Subcutaneous adipose tissue (tissue), 4 donors: Measurements from ENCODE around the gene CNOT9. TPM values are rescaled to one million over a fixed set of nuclear protein-coding genes. Genes with fewer than 3 reads are reported as not detected.

Source experiments
- CTCF ChIP-seq: fragments of 450-650 bp; IDR thresholded peaks from one replicate; pipeline ENCODE4 v1.5.1; 2016; ENCODE audit warnings: low read depth, mild to moderate bottlenecking, control low read depth, antibody characterized with exemption, moderate library complexity
- total RNA-seq, 4 donors: library from RNA; depleted of rRNA; stranded (reverse); fragments of >200 nt; gene quantifications; one replicate each; pipeline ENCODE4 v1.1.0, GENCODE V29; 2016

The CNOT9 gene
- total RNA-seq, 4 donors from 2014 or later: 22.6 to 53.8 (median 31.9) TPM

GRCh38 chr2:218547511-218547910 is 21.1 kb upstream of the CNOT9 start:
- TF ChIP-seq CTCF: no peak

GRCh38 chr2:218547978-218548377 is 20.7 kb upstream of the CNOT9 start:
- no peak for TF ChIP-seq CTCF

- TF ChIP-seq CTCF: no peak
Measured at GRCh38 chr2:218555527-218555926, 13.1 kb upstream of the CNOT9 start.

- TF ChIP-seq CTCF: no peak
Measured at GRCh38 chr2:218557941-218558340, 10.7 kb upstream of the CNOT9 start.

GRCh38 chr2:218558986-218559385 is 9.7 kb upstream of the CNOT9 start:
- no peak for TF ChIP-seq CTCF

GRCh38 chr2:218564056-218564455 is 4.6 kb upstream of the CNOT9 start:
- TF ChIP-seq CTCF: no peak

GRCh38 chr2:218566296-218566695 is 2.3 kb upstream of the CNOT9 start:
- TF ChIP-seq CTCF: no peak

- TF ChIP-seq CTCF: no peak
Measured at GRCh38 chr2:218567797-218568189, 846 bp upstream of the CNOT9 start.
